ENCODE measurements around the gene MCM9.
"Not testable (repeated sequence)": the region's sequence is repeated elsewhere in the genome, so short reads cannot be mapped to it uniquely, and the experiment has no call there.

MCM9 gene

GRCh38 chr6:118893064-118893806, 41.7 kb downstream of the MCM9 start:
- DNase-seq, result no peak

GRCh38 chr6:118892355-118892991, 42.5 kb downstream of the MCM9 start:
- no peak for DNase-seq

- DNase-seq, result no peak
These were observed 43.8 kb downstream of the MCM9 start for GRCh38 chr6:118890997-118891790.

- no peak for DNase-seq
These were observed 45.8 kb downstream of the MCM9 start for GRCh38 chr6:118889163-118889562.

GRCh38 chr6:118886641-118887040, 48.3 kb downstream of the MCM9 start:
- DNase-seq, result no peak

GRCh38 chr6:118882314-118882905, 52.5 kb downstream of the MCM9 start:
- no peak for DNase-seq

- DNase-seq, result no peak
These were observed 53.3 kb downstream of the MCM9 start for GRCh38 chr6:118881440-118882313.

- no peak for DNase-seq
These were observed 57.2 kb downstream of the MCM9 start for GRCh38 chr6:118877806-118878205.

GRCh38 chr6:118876814-118877213, 58.1 kb downstream of the MCM9 start:
- DNase-seq, result no peak

GRCh38 chr6:118876198-118876597, 58.8 kb downstream of the MCM9 start:
- DNase-seq, result no peak

- no peak for DNase-seq
These were observed 59.3 kb downstream of the MCM9 start for GRCh38 chr6:118875672-118876071.

- DNase-seq, result no peak
These were observed 61.7 kb downstream of the MCM9 start for GRCh38 chr6:118873239-118873638.

GRCh38 chr6:118872726-118873125, 62.2 kb downstream of the MCM9 start:
- no peak for DNase-seq

GRCh38 chr6:118872318-118872717, 62.6 kb downstream of the MCM9 start:
- no peak for DNase-seq

GRCh38 chr6:118871331-118871730, 63.6 kb downstream of the MCM9 start:
- no peak for DNase-seq

GRCh38 chr6:118869894-118870589, 64.9 kb downstream of the MCM9 start:
- DNase-seq, result no peak

- no peak for DNase-seq
These were observed 65.6 kb downstream of the MCM9 start for GRCh38 chr6:118869350-118869749.

- DNase-seq, result not testable (repeated sequence)
These were observed 66.1 kb downstream of the MCM9 start for GRCh38 chr6:118868901-118869300.

- DNase-seq, result no peak
These were observed 67.8 kb downstream of the MCM9 start for GRCh38 chr6:118867181-118867580.

GRCh38 chr6:118865100-118865391, 69.9 kb downstream of the MCM9 start:
- DNase-seq, result no peak

GRCh38 chr6:118864341-118865099, 70.4 kb downstream of the MCM9 start:
- no peak for DNase-seq

Measured in T1000 (cell line).